ENCODE results near the gene MAB21L4.

Gene MAB21L4

GRCh38 chr2:240886023-240886565 lies 9.9 kb downstream of the MAB21L4 start:
- H3K27me3 ChIP-seq (replicated peaks): no peaks in the 10 kb centered on the region
- in situ Hi-C loops (cut with HindIII; ENCODE audit: low pct_ligation_motif_present, low sequenced_read_pairs): no loop called here

GRCh38 chr2:240885566-240885965 lies 10.4 kb downstream of the MAB21L4 start:
- Histone ChIP-seq H3K4me3 (ENCODE audit: low read depth, low read length) (no peak overlapping the region), H3K36me3 (replicated peaks) (no peaks in the 10 kb centered on the region), H3K27ac (no peak overlapping the region), H3K27me3 (replicated peaks) (no peaks in the 10 kb centered on the region)
- in situ Hi-C loops (cut with HindIII; ENCODE audit: low pct_ligation_motif_present, low sequenced_read_pairs): no loop called here
- no peak for DNase-seq
- TF ChIP-seq CTCF (IDR thresholded peaks at IDR 0.05; ENCODE audit: low read depth, low read length, missing control alignments): no peak

More at GRCh38 chr2:240886023-240886565, 9.9 kb downstream of the MAB21L4 start:
- H3K27ac ChIP-seq: no peak overlapping the region
- H3K36me3 ChIP-seq (replicated peaks): no peaks in the 10 kb centered on the region
- no peak for TF ChIP-seq CTCF (IDR thresholded peaks at IDR 0.05; ENCODE audit: low read depth, low read length, missing control alignments)
- H3K4me3 ChIP-seq (ENCODE audit: low read depth, low read length): no peak overlapping the region
- DNase-seq: no peak

- DNase-seq: no peak
- no peaks in the 10 kb centered on the region for H3K27me3 ChIP-seq (replicated peaks)
- H3K36me3 ChIP-seq (replicated peaks): no peaks in the 10 kb centered on the region
- H3K27ac ChIP-seq: no peak overlapping the region
- H3K4me3 ChIP-seq (ENCODE audit: low read depth, low read length): no peak overlapping the region
- in situ Hi-C loops (cut with HindIII; ENCODE audit: low pct_ligation_motif_present, low sequenced_read_pairs): no loop called here
- TF ChIP-seq CTCF (IDR thresholded peaks at IDR 0.05; ENCODE audit: low read depth, low read length, missing control alignments): no peak
Observed at GRCh38 chr2:240884745-240885144, 11.2 kb downstream of the MAB21L4 start.

GRCh38 chr2:240884221-240884620 lies 11.7 kb downstream of the MAB21L4 start:
- no peak for TF ChIP-seq CTCF (IDR thresholded peaks at IDR 0.05; ENCODE audit: low read depth, low read length, missing control alignments)
- Histone ChIP-seq H3K27me3 (replicated peaks) (no peaks in the 10 kb centered on the region), H3K27ac (no peak overlapping the region), H3K36me3 (replicated peaks) (no peaks in the 10 kb centered on the region), H3K4me3 (ENCODE audit: low read depth, low read length) (no peak overlapping the region)
- in situ Hi-C loops (cut with HindIII; ENCODE audit: low pct_ligation_motif_present, low sequenced_read_pairs): no loop called here
- no peak for DNase-seq

GRCh38 chr2:240881913-240882312 lies 14.0 kb downstream of the MAB21L4 start:
- Histone ChIP-seq H3K36me3 (replicated peaks) (no peaks in the 10 kb centered on the region), H3K4me3 (ENCODE audit: low read depth, low read length) (no peak overlapping the region), H3K27ac (no peak overlapping the region), H3K27me3 (replicated peaks) (no peaks in the 10 kb centered on the region)
- no peak for DNase-seq
- TF ChIP-seq CTCF (IDR thresholded peaks at IDR 0.05; ENCODE audit: low read depth, low read length, missing control alignments): no peak
- in situ Hi-C loops (cut with HindIII; ENCODE audit: low pct_ligation_motif_present, low sequenced_read_pairs): no loop called here

- in situ Hi-C loops (cut with HindIII; ENCODE audit: low pct_ligation_motif_present, low sequenced_read_pairs): no loop called here
- H3K36me3 ChIP-seq (replicated peaks): no peaks in the 10 kb centered on the region
- H3K27me3 ChIP-seq (replicated peaks): no peaks in the 10 kb centered on the region
- no peak overlapping the region for H3K4me3 ChIP-seq (ENCODE audit: low read depth, low read length)
- no peak for TF ChIP-seq CTCF (IDR thresholded peaks at IDR 0.05; ENCODE audit: low read depth, low read length, missing control alignments)
- H3K27ac ChIP-seq: no peak overlapping the region
- DNase-seq: no peak
Observed at GRCh38 chr2:240879105-240879504, 16.9 kb downstream of the MAB21L4 start.
